K562 (cell line): ENCODE results near the gene IPO11. TPM values are rescaled to one million over a fixed set of nuclear protein-coding genes. Genes with fewer than 3 reads are reported as not detected.

ENCODE experiments used
- HOMEZ ChIP-seq: fragments of 250-450 bp; sonication (Bioruptor Pico); IDR thresholded peaks from 2 replicates; pipeline ENCODE4 v1.4.0; 2020; ENCODE audit warnings: mild to moderate bottlenecking, moderate library complexity
- ZNF407 ChIP-seq: fragments of 450-650 bp; IDR thresholded peaks from 2 replicates; pipeline ENCODE4 v1.6.1; 2016; ENCODE audit warnings: low read depth
- polyA plus RNA-seq, 8 experiments: library from polyadenylated mRNA; depleted of rRNA in 4 of 8; stranded (reverse) in 5 of 8; unstranded in 3 of 8; fragments of >200 nt; fragmentation: Nextera tagmentation in 2 of 8; fragmentation: Illumina TruSeq in 1 of 8; extraction: Ambion mirVana in 2 of 8; extraction: Trizol in 1 of 8; gene quantifications; 2 replicates each; pipeline versions ENCODE4 v1.2.1 to v1.2.3, GENCODE V29; 2011 to 2014; ENCODE audit warnings: inconsistent platforms in 1 of 8, missing spikeins in 1 of 8
- total RNA-seq, 7 experiments: library from RNA; depleted of rRNA in 6 of 7; stranded (reverse); fragments of >200 nt in 6 of 7; fragmentation: Illumina TruSeq in 2 of 7; extraction: Trizol in 2 of 7; gene quantifications; 2 replicates each; pipeline versions ENCODE4 v1.2.1 to v1.2.3, GENCODE V29; 2011 to 2021; ENCODE audit warnings: low replicate concordance in 1 of 7
- TF ChIP-seq, protein P1 (sequence below): sonication (generic); formaldehyde crosslinking; IDR thresholded peaks from 2 replicates; pipeline ENCODE4 v1.8.0; 2023; ENCODE audit warnings: mild to moderate bottlenecking, missing genetic modification reagents
- TF ChIP-seq, protein P2 (sequence below): sonication (generic); formaldehyde crosslinking; IDR thresholded peaks from 2 replicates; pipeline ENCODE4 v1.8.0; 2022; ENCODE audit warnings: mild to moderate bottlenecking, missing genetic modification reagents, borderline replicate concordance

IPO11 gene
- total and polyA plus RNA-seq, 9 of the 15 experiments (the other 6 are each of a cell fraction or from before 2014, with no cell fraction given): 38.7 to 96.0 (median 70.9) TPM

DNA sequence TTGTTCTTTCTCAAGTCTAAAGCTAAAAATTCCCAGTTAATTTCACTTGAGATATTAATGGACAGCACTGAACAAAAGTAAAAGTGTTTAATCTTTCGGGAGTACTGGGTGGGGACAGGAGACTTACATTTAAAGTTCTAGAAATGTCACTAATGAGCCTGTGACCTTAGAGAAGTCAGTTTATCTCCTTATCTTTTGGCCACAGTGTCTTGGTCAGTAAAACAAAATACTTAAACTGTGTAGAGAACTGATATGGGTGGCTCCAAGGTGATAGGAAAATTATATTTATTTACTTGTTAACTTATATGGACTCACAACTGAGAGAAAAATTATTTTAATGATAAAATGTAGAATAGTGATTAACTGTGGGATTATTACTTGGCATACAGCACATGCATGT, 8.9 kb downstream of the IPO11 start (continued):
- TF ChIP-seq, protein P1, sequence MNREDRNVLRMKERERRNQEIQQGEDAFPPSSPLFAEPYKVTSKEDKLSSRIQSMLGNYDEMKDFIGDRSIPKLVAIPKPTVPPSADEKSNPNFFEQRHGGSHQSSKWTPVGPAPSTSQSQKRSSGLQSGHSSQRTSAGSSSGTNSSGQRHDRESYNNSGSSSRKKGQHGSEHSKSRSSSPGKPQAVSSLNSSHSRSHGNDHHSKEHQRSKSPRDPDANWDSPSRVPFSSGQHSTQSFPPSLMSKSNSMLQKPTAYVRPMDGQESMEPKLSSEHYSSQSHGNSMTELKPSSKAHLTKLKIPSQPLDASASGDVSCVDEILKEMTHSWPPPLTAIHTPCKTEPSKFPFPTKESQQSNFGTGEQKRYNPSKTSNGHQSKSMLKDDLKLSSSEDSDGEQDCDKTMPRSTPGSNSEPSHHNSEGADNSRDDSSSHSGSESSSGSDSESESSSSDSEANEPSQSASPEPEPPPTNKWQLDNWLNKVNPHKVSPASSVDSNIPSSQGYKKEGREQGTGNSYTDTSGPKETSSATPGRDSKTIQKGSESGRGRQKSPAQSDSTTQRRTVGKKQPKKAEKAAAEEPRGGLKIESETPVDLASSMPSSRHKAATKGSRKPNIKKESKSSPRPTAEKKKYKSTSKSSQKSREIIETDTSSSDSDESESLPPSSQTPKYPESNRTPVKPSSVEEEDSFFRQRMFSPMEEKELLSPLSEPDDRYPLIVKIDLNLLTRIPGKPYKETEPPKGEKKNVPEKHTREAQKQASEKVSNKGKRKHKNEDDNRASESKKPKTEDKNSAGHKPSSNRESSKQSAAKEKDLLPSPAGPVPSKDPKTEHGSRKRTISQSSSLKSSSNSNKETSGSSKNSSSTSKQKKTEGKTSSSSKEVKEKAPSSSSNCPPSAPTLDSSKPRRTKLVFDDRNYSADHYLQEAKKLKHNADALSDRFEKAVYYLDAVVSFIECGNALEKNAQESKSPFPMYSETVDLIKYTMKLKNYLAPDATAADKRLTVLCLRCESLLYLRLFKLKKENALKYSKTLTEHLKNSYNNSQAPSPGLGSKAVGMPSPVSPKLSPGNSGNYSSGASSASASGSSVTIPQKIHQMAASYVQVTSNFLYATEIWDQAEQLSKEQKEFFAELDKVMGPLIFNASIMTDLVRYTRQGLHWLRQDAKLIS (CRISPR knock-in tag): no peak
- no peak for TF ChIP-seq ZNF407
- TF ChIP-seq, protein P2, sequence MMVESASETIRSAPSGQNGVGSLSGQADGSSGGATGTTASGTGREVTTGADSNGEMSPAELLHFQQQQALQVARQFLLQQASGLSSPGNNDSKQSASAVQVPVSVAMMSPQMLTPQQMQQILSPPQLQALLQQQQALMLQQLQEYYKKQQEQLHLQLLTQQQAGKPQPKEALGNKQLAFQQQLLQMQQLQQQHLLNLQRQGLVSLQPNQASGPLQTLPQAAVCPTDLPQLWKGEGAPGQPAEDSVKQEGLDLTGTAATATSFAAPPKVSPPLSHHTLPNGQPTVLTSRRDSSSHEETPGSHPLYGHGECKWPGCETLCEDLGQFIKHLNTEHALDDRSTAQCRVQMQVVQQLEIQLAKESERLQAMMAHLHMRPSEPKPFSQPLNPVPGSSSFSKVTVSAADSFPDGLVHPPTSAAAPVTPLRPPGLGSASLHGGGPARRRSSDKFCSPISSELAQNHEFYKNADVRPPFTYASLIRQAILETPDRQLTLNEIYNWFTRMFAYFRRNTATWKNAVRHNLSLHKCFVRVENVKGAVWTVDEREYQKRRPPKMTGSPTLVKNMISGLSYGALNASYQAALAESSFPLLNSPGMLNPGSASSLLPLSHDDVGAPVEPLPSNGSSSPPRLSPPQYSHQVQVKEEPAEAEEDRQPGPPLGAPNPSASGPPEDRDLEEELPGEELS: no peak
- TF ChIP-seq HOMEZ (CRISPR knock-in tag): no peak
